Measurements from ENCODE around the gene HLA-DQB2. TPM values are rescaled to one million over a fixed set of nuclear protein-coding genes. Genes with fewer than 3 reads are reported as not detected.

HLA-DQB2 gene

GRCh38 chr6:32716396-32716795, 46.9 kb downstream of the HLA-DQB2 start:
- Histone ChIP-seq H3K9ac (ENCODE audit: low read length) (no peak overlapping the region), H3K36me3 (ENCODE audit: control insufficient read depth, insufficient read depth, low read length) (no peaks in the 10 kb centered on the region), H3K4me3 (ENCODE audit: low read length) (no peak overlapping the region), H2BK5ac (ENCODE audit: low read length) (no peak overlapping the region), H4K5ac (ENCODE audit: low read length) (no peak overlapping the region), H3K4ac (ENCODE audit: low read depth, low read length) (no peak overlapping the region), H2BK120ac (ENCODE audit: low read depth, low read length) (no peak overlapping the region), H2BK15ac (replicated peaks; ENCODE audit: low read depth) (no peak overlapping the region), H3K4me2 (ENCODE audit: low read length) (no peak overlapping the region), H3K79me1 (ENCODE audit: low read length) (no peaks in the 10 kb centered on the region), H3K79me2 (ENCODE audit: control insufficient read depth, insufficient read depth, low read length) (no peaks in the 10 kb centered on the region), H3K23ac (ENCODE audit: low read length) (no peak overlapping the region), H2AK5ac (ENCODE audit: low read length) (no peak overlapping the region), H3K4me1 (ENCODE audit: control insufficient read depth, low read depth, low read length) (no peaks in the 10 kb centered on the region), H4K8ac (ENCODE audit: low read depth, low read length) (no peak overlapping the region), H3K27ac (ENCODE audit: low read depth, low read length) (no peak overlapping the region), H3K56ac (ENCODE audit: low read length) (no peak overlapping the region), H3K27me3 (ENCODE audit: insufficient read depth, low read length, poor library complexity) (no peaks in the 10 kb centered on the region), H3K18ac (ENCODE audit: low read length) (no peak overlapping the region)
- DNase-seq: peak; percentile 16
- no CpG with 5 or more reads among the region's 3 CpGs for WGBS (ENCODE audit: extremely low coverage, insufficient coverage, low lambda C conversion rate)

GRCh38 chr6:32713241-32713640, 50.1 kb downstream of the HLA-DQB2 start:
- Histone ChIP-seq H4K8ac (ENCODE audit: low read depth, low read length) (no peak overlapping the region), H3K27me3 (ENCODE audit: insufficient read depth, low read length, poor library complexity) (no peaks in the 10 kb centered on the region), H3K4ac (ENCODE audit: low read depth, low read length) (no peak overlapping the region), H4K5ac (ENCODE audit: low read length) (no peak overlapping the region), H3K23ac (ENCODE audit: low read length) (no peak overlapping the region), H3K36me3 (ENCODE audit: control insufficient read depth, insufficient read depth, low read length) (no peaks in the 10 kb centered on the region), H2BK15ac (replicated peaks; ENCODE audit: low read depth) (no peak overlapping the region), H3K9ac (ENCODE audit: low read length) (no peak overlapping the region), H3K79me1 (ENCODE audit: low read length) (no peaks in the 10 kb centered on the region), H2BK5ac (ENCODE audit: low read length) (no peak overlapping the region), H3K4me2 (ENCODE audit: low read length) (no peak overlapping the region), H2BK120ac (ENCODE audit: low read depth, low read length) (no peak overlapping the region), H3K4me3 (ENCODE audit: low read length) (no peak overlapping the region), H3K79me2 (ENCODE audit: control insufficient read depth, insufficient read depth, low read length) (no peaks in the 10 kb centered on the region), H3K4me1 (ENCODE audit: control insufficient read depth, low read depth, low read length) (no peaks in the 10 kb centered on the region), H3K18ac (ENCODE audit: low read length) (no peak overlapping the region), H3K56ac (ENCODE audit: low read length) (no peak overlapping the region), H2AK5ac (ENCODE audit: low read length) (no peak overlapping the region), H3K27ac (ENCODE audit: low read depth, low read length) (no peak overlapping the region)
- no peak for DNase-seq

DNA sequence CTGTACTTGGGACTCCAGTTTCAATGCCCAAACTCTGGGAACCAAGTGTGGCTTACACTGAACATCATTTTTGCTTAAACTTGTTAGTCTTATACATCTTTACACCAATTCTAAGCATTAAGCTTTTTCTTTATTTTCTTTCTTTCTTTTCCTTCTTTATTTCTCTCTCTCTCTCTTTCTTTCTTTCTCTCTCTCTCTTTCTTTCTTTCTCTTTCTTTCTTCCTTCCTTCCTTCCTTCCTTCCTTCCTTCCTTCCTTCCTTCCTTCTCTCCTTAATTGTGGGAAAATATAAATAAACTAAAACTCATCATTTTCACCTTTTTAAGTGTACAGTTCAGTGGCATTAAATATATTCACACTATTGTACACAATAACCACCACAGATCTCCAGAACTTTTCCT, 53.7 kb downstream of the HLA-DQB2 start:
- H4K5ac ChIP-seq (ENCODE audit: low read length): no peak overlapping the region
- H3K4me2 ChIP-seq (ENCODE audit: low read length): no peak overlapping the region
- no peak overlapping the region for H2AK5ac ChIP-seq (ENCODE audit: low read length)
- no peaks in the 10 kb centered on the region for H3K79me1 ChIP-seq (ENCODE audit: low read length)
- H3K4me3 ChIP-seq (ENCODE audit: low read length): no peak overlapping the region
- H3K4ac ChIP-seq (ENCODE audit: low read depth, low read length): no peak overlapping the region
- H3K56ac ChIP-seq (ENCODE audit: low read length): no peak overlapping the region
- DNase-seq: no peak
- H3K27me3 ChIP-seq (ENCODE audit: insufficient read depth, low read length, poor library complexity): no peaks in the 10 kb centered on the region
- H3K79me2 ChIP-seq (ENCODE audit: control insufficient read depth, insufficient read depth, low read length): no peaks in the 10 kb centered on the region
- no peak overlapping the region for H3K27ac ChIP-seq (ENCODE audit: low read depth, low read length)
- H3K36me3 ChIP-seq (ENCODE audit: control insufficient read depth, insufficient read depth, low read length): no peaks in the 10 kb centered on the region
- no peak overlapping the region for H3K18ac ChIP-seq (ENCODE audit: low read length)
- no peak overlapping the region for H2BK5ac ChIP-seq (ENCODE audit: low read length)
- H4K8ac ChIP-seq (ENCODE audit: low read depth, low read length): no peak overlapping the region
- H2BK120ac ChIP-seq (ENCODE audit: low read depth, low read length): no peak overlapping the region
- H3K9ac ChIP-seq (ENCODE audit: low read length): no peak overlapping the region
- H3K23ac ChIP-seq (ENCODE audit: low read length): no peak overlapping the region
- H2BK15ac ChIP-seq (replicated peaks; ENCODE audit: low read depth): no peak overlapping the region
- no peaks in the 10 kb centered on the region for H3K4me1 ChIP-seq (ENCODE audit: control insufficient read depth, low read depth, low read length)

Small RNAs within 50 kb of the gene (small RNA-seq; reads per million reads assigned to genes)
- gene MIR3135B (ENCODE audit: insufficient read depth): not detected

Data from mesendoderm (in vitro differentiated cells).